ENCODE results near the gene REXO1.

- TF ChIP-seq POLR2AphosphoS5 (IDR thresholded peaks at IDR 0.05; ENCODE audit: low read depth, low read length) (no peak), TAF1 (IDR thresholded peaks at IDR 0.05; ENCODE audit: low read depth, low read length) (no peak)
Observed at GRCh38 chr19:1775951-1776605, 72.2 kb downstream of the REXO1 start.

Measured in GM12891 (cell line).